ENCODE data around the gene IL17RD. TPM values are rescaled to one million over a fixed set of nuclear protein-coding genes. Genes with fewer than 3 reads are reported as not detected.

Gene IL17RD
- total RNA-seq, 5 donors from 2014 or later (not counting 1 experiment from before 2014, with no cell fraction given): 0.05 to 0.38 (median 0.10) TPM; not detected in 1

- Histone ChIP-seq H3K27ac (ENCODE audit: low read length) (no peak overlapping the region), H3K9me3 (no peaks in the 10 kb centered on the region), H3K4me3 (ENCODE audit: control insufficient read depth in 1 of 2, extremely low read depth in 1 of 2, low read length in 1 of 2) (no peak overlapping the region), H3K4me1 (ENCODE audit: control insufficient read depth in 1 of 2, extremely low read depth in 1 of 2, insufficient read depth in 2 of 2, low read length in 2 of 2) (peaks cover 0 to 6% of the 10 kb centered on the region in 2 experiments), H3K36me3 (ENCODE audit: control insufficient read depth in 2 of 2, extremely low read depth in 1 of 2, insufficient read depth in 1 of 2, low read length in 1 of 2) (no peaks in the 10 kb centered on the region), H3K27me3 (replicated peaks in 1 of 2; ENCODE audit: control insufficient read depth in 2 of 2, extremely low read depth in 1 of 2, insufficient read depth in 2 of 2, low read length in 1 of 2) (peaks cover 10 to 15% of the 10 kb centered on the region in 2 experiments)
- Mint-ChIP-seq H3K27ac (no peak overlapping the region), H3K9me3 (no peaks in the 10 kb centered on the region), H3K27me3 (peaks cover 39 to 41% of the 10 kb centered on the region in 2 donors), H3K36me3 (no peaks in the 10 kb centered on the region), H3K4me1 (peaks cover 11 to 13% (median 12%) of the 10 kb centered on the region in 3 donors), H3K4me3 (no peak overlapping the region)
- POLR2A ChIA-PET: interaction anchor here in 1 of 2 donors (0.6 kb wide), 1 partner anchor 976 kb away, joined by 3 read pairs; no protein-coding TSS in a partner anchor
- ATAC-seq (replicated peaks in 1 of 4) (no peak), DNase-seq (no peak)
- CTCF ChIA-PET: no interaction called here
- 73% methylated on average over 12 of the region's 15 CpGs for WGBS (ENCODE audit: insufficient coverage)
These were observed 10.5 kb downstream of the IL17RD start for GRCh38 chr3:57154470-57155309.

GRCh38 chr3:57152151-57153143 is 12.7 kb downstream of the IL17RD start:
- Mint-ChIP-seq H3K36me3 (no peaks in the 10 kb centered on the region), H3K27ac (no peak overlapping the region), H3K9me3 (no peaks in the 10 kb centered on the region), H3K27me3 (peaks cover 44 to 47% of the 10 kb centered on the region in 2 donors), H3K4me1 (no peaks in the 10 kb centered on the region), H3K4me3 (no peak overlapping the region)
- ATAC-seq (replicated peaks in 1 of 4): no peak
- ChIA-PET CTCF (no interaction called here), POLR2A (no interaction called here)
- H3K4me1 ChIP-seq (ENCODE audit: control insufficient read depth in 1 of 2, extremely low read depth in 1 of 2, insufficient read depth in 2 of 2, low read length in 2 of 2): no peaks in the 10 kb centered on the region
- H3K36me3 ChIP-seq (ENCODE audit: control insufficient read depth in 2 of 2, extremely low read depth in 1 of 2, insufficient read depth in 1 of 2, low read length in 1 of 2): no peaks in the 10 kb centered on the region
- no peak overlapping the region for H3K4me3 ChIP-seq (ENCODE audit: control insufficient read depth in 1 of 2, extremely low read depth in 1 of 2, low read length in 1 of 2)
- H3K27ac ChIP-seq (ENCODE audit: low read length): no peak overlapping the region
- WGBS (ENCODE audit: insufficient coverage): 82% methylated on average over 10 of the region's 19 CpGs
- peaks cover 6 to 12% of the 10 kb centered on the region in 2 experiments for H3K27me3 ChIP-seq (replicated peaks in 1 of 2; ENCODE audit: control insufficient read depth in 2 of 2, extremely low read depth in 1 of 2, insufficient read depth in 2 of 2, low read length in 1 of 2)
- H3K9me3 ChIP-seq: no peaks in the 10 kb centered on the region
- no peak for DNase-seq

- POLR2A ChIA-PET: no interaction called here
- H3K36me3 Mint-ChIP-seq: no peaks in the 10 kb centered on the region
- DNase-seq (no peak), ATAC-seq (replicated peaks in 1 of 4) (no peak)
- Histone ChIP-seq H3K27ac (ENCODE audit: low read length) (no peak overlapping the region), H3K27me3 (replicated peaks in 1 of 2; ENCODE audit: control insufficient read depth in 2 of 2, extremely low read depth in 1 of 2, insufficient read depth in 2 of 2, low read length in 1 of 2) (peaks cover 6 to 9% of the 10 kb centered on the region in 2 experiments), H3K4me3 (ENCODE audit: control insufficient read depth in 1 of 2, extremely low read depth in 1 of 2, low read length in 1 of 2) (no peak overlapping the region), H3K4me1 (ENCODE audit: control insufficient read depth in 1 of 2, extremely low read depth in 1 of 2, insufficient read depth in 2 of 2, low read length in 2 of 2) (no peaks in the 10 kb centered on the region), H3K36me3 (ENCODE audit: control insufficient read depth in 2 of 2, extremely low read depth in 1 of 2, insufficient read depth in 1 of 2, low read length in 1 of 2) (no peaks in the 10 kb centered on the region), H3K9me3 (no peaks in the 10 kb centered on the region)
- no peak overlapping the region for H3K27ac Mint-ChIP-seq
- no peak overlapping the region for H3K4me3 Mint-ChIP-seq
- WGBS (ENCODE audit: insufficient coverage): 93% methylated on average over 3 of the region's 3 CpGs
- CTCF ChIA-PET: no interaction called here
- no peaks in the 10 kb centered on the region for H3K4me1 Mint-ChIP-seq
- peaks cover 44 to 47% of the 10 kb centered on the region in 2 donors for H3K27me3 Mint-ChIP-seq
- H3K9me3 Mint-ChIP-seq: no peaks in the 10 kb centered on the region
These were observed 13.4 kb downstream of the IL17RD start for GRCh38 chr3:57151749-57152148.

- H3K9me3 ChIP-seq: no peaks in the 10 kb centered on the region
- H3K4me3 ChIP-seq (ENCODE audit: control insufficient read depth in 1 of 2, extremely low read depth in 1 of 2, low read length in 1 of 2): no peak overlapping the region
- no peaks in the 10 kb centered on the region for H3K4me1 ChIP-seq (ENCODE audit: control insufficient read depth in 1 of 2, extremely low read depth in 1 of 2, insufficient read depth in 2 of 2, low read length in 2 of 2)
- CTCF ChIA-PET: no interaction called here
- Mint-ChIP-seq H3K9me3 (no peaks in the 10 kb centered on the region), H3K36me3 (no peaks in the 10 kb centered on the region), H3K4me3 (no peak overlapping the region), H3K27me3 (peaks cover 43% of the 10 kb centered on the region in 2 donors), H3K27ac (no peak overlapping the region), H3K4me1 (no peaks in the 10 kb centered on the region)
- ATAC-seq (replicated peaks in 1 of 4): no peak
- no peaks in the 10 kb centered on the region for H3K36me3 ChIP-seq (ENCODE audit: control insufficient read depth in 2 of 2, extremely low read depth in 1 of 2, insufficient read depth in 1 of 2, low read length in 1 of 2)
- no peak for DNase-seq
- peaks cover 6 to 7% of the 10 kb centered on the region in 2 experiments for H3K27me3 ChIP-seq (replicated peaks in 1 of 2; ENCODE audit: control insufficient read depth in 2 of 2, extremely low read depth in 1 of 2, insufficient read depth in 2 of 2, low read length in 1 of 2)
- H3K27ac ChIP-seq (ENCODE audit: low read length): no peak overlapping the region
- WGBS (ENCODE audit: insufficient coverage): no CpG with 5 or more reads among the region's 2 CpGs
- POLR2A ChIA-PET: no interaction called here
These were observed 14.1 kb downstream of the IL17RD start for GRCh38 chr3:57151021-57151449.

- H3K4me1 Mint-ChIP-seq: no peaks in the 10 kb centered on the region
- peaks cover 40 to 42% of the 10 kb centered on the region in 2 donors for H3K27me3 Mint-ChIP-seq
- WGBS (ENCODE audit: insufficient coverage): 86% methylated on average over 3 of the region's 7 CpGs
These were observed 15.0 kb downstream of the IL17RD start for GRCh38 chr3:57150113-57150581.

GRCh38 chr3:57147071-57147470 is 18.1 kb downstream of the IL17RD start:
- no peak overlapping the region for H3K4me3 Mint-ChIP-seq
- DNase-seq (no peak), ATAC-seq (replicated peaks in 1 of 4) (no peak)
- H3K4me1 Mint-ChIP-seq: no peaks in the 10 kb centered on the region
- POLR2A ChIA-PET: no interaction called here
- Histone ChIP-seq H3K4me1 (ENCODE audit: control insufficient read depth in 1 of 2, extremely low read depth in 1 of 2, insufficient read depth in 2 of 2, low read length in 2 of 2) (no peaks in the 10 kb centered on the region), H3K36me3 (ENCODE audit: control insufficient read depth in 2 of 2, extremely low read depth in 1 of 2, insufficient read depth in 1 of 2, low read length in 1 of 2) (no peaks in the 10 kb centered on the region), H3K9me3 (no peaks in the 10 kb centered on the region), H3K4me3 (ENCODE audit: control insufficient read depth in 1 of 2, extremely low read depth in 1 of 2, low read length in 1 of 2) (no peak overlapping the region), H3K27me3 (replicated peaks in 1 of 2; ENCODE audit: control insufficient read depth in 2 of 2, extremely low read depth in 1 of 2, insufficient read depth in 2 of 2, low read length in 1 of 2) (peaks cover 8 to 15% of the 10 kb centered on the region in 2 experiments), H3K27ac (ENCODE audit: low read length) (no peak overlapping the region)
- H3K27me3 Mint-ChIP-seq: peaks cover 31 to 44% of the 10 kb centered on the region in 2 donors
- no peaks in the 10 kb centered on the region for H3K36me3 Mint-ChIP-seq
- H3K27ac Mint-ChIP-seq: no peak overlapping the region
- no peaks in the 10 kb centered on the region for H3K9me3 Mint-ChIP-seq
- CTCF ChIA-PET: no interaction called here
- no CpG with 5 or more reads among the region's 2 CpGs for WGBS (ENCODE audit: insufficient coverage)

More at GRCh38 chr3:57150113-57150581, 15.0 kb downstream of the IL17RD start:
- no peaks in the 10 kb centered on the region for H3K9me3 ChIP-seq
- no peaks in the 10 kb centered on the region for H3K36me3 ChIP-seq (ENCODE audit: control insufficient read depth in 2 of 2, extremely low read depth in 1 of 2, insufficient read depth in 1 of 2, low read length in 1 of 2)
- peaks cover 6 to 7% of the 10 kb centered on the region in 2 experiments for H3K27me3 ChIP-seq (replicated peaks in 1 of 2; ENCODE audit: control insufficient read depth in 2 of 2, extremely low read depth in 1 of 2, insufficient read depth in 2 of 2, low read length in 1 of 2)
- no peaks in the 10 kb centered on the region for H3K36me3 Mint-ChIP-seq
- H3K4me3 Mint-ChIP-seq: no peak overlapping the region
- CTCF ChIA-PET: no interaction called here
- H3K27ac Mint-ChIP-seq: no peak overlapping the region
- H3K4me1 ChIP-seq (ENCODE audit: control insufficient read depth in 1 of 2, extremely low read depth in 1 of 2, insufficient read depth in 2 of 2, low read length in 2 of 2): no peaks in the 10 kb centered on the region
- no peak overlapping the region for H3K27ac ChIP-seq (ENCODE audit: low read length)
- DNase-seq (no peak), ATAC-seq (replicated peaks in 1 of 4) (no peak)
- POLR2A ChIA-PET: no interaction called here
- H3K4me3 ChIP-seq (ENCODE audit: control insufficient read depth in 1 of 2, extremely low read depth in 1 of 2, low read length in 1 of 2): no peak overlapping the region
- H3K9me3 Mint-ChIP-seq: no peaks in the 10 kb centered on the region
